Mesodermal cell (in vitro differentiated cells): Measurements from ENCODE around the gene SLC25A12.
A peak's percentile ranks its signal among the peaks of the same experiment; 100 is the strongest.

Experiments used
- H3K27ac ChIP-seq: 2 replicates; pipeline ENCODE4 v1.7.0; 2013; ENCODE audit warnings: mild to moderate bottlenecking, low read depth, low read length, moderate library complexity; ENCODE audit not compliant: severe bottlenecking
- H3K36me3 ChIP-seq: 2 replicates; pipeline ENCODE4 v1.7.1; 2013; ENCODE audit warnings: mild to moderate bottlenecking, low read length, moderate library complexity; ENCODE audit not compliant: control insufficient read depth, insufficient read depth
- H3K4me1 ChIP-seq: one replicate; pipeline ENCODE4 v1.7.1; 2013; ENCODE audit warnings: mild to moderate bottlenecking, low read length; ENCODE audit not compliant: insufficient read depth, control insufficient read depth, poor library complexity, severe bottlenecking
- H3K4me3 ChIP-seq: 2 replicates; pipeline ENCODE4 v1.7.0; 2013; ENCODE audit warnings: low read length, control low read depth, mild to moderate bottlenecking; ENCODE audit not compliant: insufficient read depth, poor library complexity, severe bottlenecking; ENCODE audit errors: extremely low read depth
- H3K9me3 ChIP-seq: 2 replicates; pipeline ENCODE4 v1.7.1; 2013; ENCODE audit warnings: mild to moderate bottlenecking, low read length, moderate library complexity; ENCODE audit not compliant: control insufficient read depth
- WGBS, 2 experiments: methylation state at CpG; one replicate each; pipeline ENCODE4 v1.1.5; 2013; ENCODE audit warnings: missing lambda C conversion rate in 2 of 2; ENCODE audit not compliant: insufficient coverage in 2 of 2; 5-methylcytosine and 5-hydroxymethylcytosine counted together

SLC25A12 gene

GRCh38 chr2:171807831-171808393 is 86.1 kb downstream of the SLC25A12 start:
- Histone ChIP-seq H3K9me3 (no peaks in the 10 kb centered on the region), H3K4me1 (peaks cover 11% of the 10 kb centered on the region), H3K27ac (no peak overlapping the region), H3K4me3 (no peak overlapping the region), H3K36me3 (no peaks in the 10 kb centered on the region)
- 56 to 67% methylated on average over 1 of the region's 5 CpGs for WGBS, 2 experiments

DNA sequence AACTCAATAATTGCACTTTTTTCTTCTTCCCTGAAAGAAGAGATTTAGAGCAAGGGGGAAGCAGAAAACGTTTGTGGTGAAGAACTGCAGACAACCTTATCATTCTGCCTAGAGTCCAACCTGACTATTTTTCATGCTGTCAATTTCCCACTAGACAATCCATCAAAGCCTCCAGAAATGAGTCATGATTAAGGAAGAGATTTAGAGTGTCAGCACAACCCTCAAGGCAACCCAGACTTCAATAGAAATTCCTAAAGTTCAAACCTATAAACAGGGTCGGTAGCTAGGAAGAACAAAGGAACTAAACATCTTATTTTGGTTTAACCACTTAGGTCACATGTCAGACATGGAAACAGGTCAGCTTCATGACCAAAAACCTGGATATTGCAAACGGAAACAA is 86.9 kb downstream of the SLC25A12 start:
- WGBS, 2 experiments: 75% methylated on average over 1 of the region's 3 CpGs; no CpG with 5 or more reads in 1 of the 2 experiments
- Histone ChIP-seq H3K4me3 (no peak overlapping the region), H3K9me3 (no peaks in the 10 kb centered on the region), H3K36me3 (no peaks in the 10 kb centered on the region), H3K27ac (peak overlapping the region; percentile 47), H3K4me1 (peaks cover 11% of the 10 kb centered on the region)

GRCh38 chr2:171804456-171804855 is 89.6 kb downstream of the SLC25A12 start:
- Histone ChIP-seq H3K4me3 (no peak overlapping the region), H3K9me3 (no peaks in the 10 kb centered on the region), H3K4me1 (peaks cover 11% of the 10 kb centered on the region), H3K27ac (no peak overlapping the region), H3K36me3 (no peaks in the 10 kb centered on the region)
- WGBS, 2 experiments: 93 to 100% methylated on average over 2 of the region's 3 CpGs

DNA sequence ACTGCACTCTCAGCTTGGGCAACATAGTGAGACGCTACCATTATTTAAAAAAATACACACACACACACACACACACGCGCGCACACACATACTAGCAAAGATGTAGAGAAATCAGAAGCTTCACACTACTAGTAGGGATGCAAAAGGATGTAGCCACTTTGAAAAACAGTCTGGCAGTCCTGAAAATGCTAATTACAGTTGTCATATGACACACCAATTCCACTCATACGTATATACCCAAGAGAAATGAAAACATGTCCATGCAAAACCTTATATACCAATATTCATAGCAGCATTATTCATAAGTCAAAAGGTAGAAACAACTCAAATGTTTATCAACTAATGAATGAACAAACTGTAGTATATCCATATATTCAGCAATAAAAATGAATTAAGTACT is 90.3 kb downstream of the SLC25A12 start:
- no peaks in the 10 kb centered on the region for H3K9me3 ChIP-seq
- WGBS, 2 experiments: 83 to 92% methylated on average over 1 to 2 of the region's 5 CpGs

DNA sequence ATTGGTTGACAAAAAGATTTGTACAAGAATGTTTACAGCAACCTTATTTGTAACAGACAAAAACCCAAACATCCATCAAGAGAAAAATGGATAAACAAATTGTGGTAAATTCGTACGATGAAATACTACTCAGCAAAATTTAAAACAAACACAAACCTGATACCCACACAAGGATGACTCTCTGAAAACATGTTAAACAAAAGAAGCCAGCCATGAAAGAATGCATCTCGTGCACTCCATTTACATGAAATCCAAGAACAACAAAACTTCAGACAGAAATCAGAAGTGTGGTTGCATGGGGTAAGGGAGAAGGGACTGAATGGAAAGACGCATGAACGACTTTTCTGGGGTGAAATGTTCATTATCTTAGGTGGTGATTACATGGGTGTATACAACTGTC is 93.4 kb downstream of the SLC25A12 start:
- Histone ChIP-seq H3K4me3 (no peak overlapping the region), H3K36me3 (no peaks in the 10 kb centered on the region), H3K4me1 (peaks cover 11% of the 10 kb centered on the region), H3K27ac (no peak overlapping the region), H3K9me3 (no peaks in the 10 kb centered on the region)
- 60 to 100% methylated on average over 1 to 2 of the region's 5 CpGs for WGBS, 2 experiments

More for the DNA sequence above, 90.3 kb downstream of the SLC25A12 start:
- no peak overlapping the region for H3K27ac ChIP-seq
- no peaks in the 10 kb centered on the region for H3K36me3 ChIP-seq
- H3K4me3 ChIP-seq: no peak overlapping the region
- peaks cover 14% of the 10 kb centered on the region for H3K4me1 ChIP-seq

- no peaks in the 10 kb centered on the region for H3K36me3 ChIP-seq
- no peaks in the 10 kb centered on the region for H3K9me3 ChIP-seq
- peak overlapping the region; percentile 60 for H3K27ac ChIP-seq
- H3K4me1 ChIP-seq: peaks cover 25% of the 10 kb centered on the region
- no peak overlapping the region for H3K4me3 ChIP-seq
- WGBS, 2 experiments: 46 to 67% methylated on average over 2 to 3 of the region's 6 CpGs
Observed at GRCh38 chr2:171798156-171798820, 95.8 kb downstream of the SLC25A12 start.

- Histone ChIP-seq H3K4me3 (no peak overlapping the region), H3K9me3 (no peaks in the 10 kb centered on the region), H3K27ac (peak overlapping the region; percentile 23), H3K36me3 (no peaks in the 10 kb centered on the region), H3K4me1 (peaks cover 25% of the 10 kb centered on the region)
- 31 to 45% methylated on average over 4 of the region's 4 CpGs for WGBS, 2 experiments
Observed at GRCh38 chr2:171794918-171795317, 99.1 kb downstream of the SLC25A12 start.

- 82% methylated on average over 2 of the region's 6 CpGs; no CpG with 5 or more reads in 1 of the 2 experiments for WGBS, 2 experiments
- Histone ChIP-seq H3K27ac (peak overlapping the region; percentile 18), H3K4me1 (peaks cover 25% of the 10 kb centered on the region)
Observed at GRCh38 chr2:171793691-171794678, 100.1 kb downstream of the SLC25A12 start.

GRCh38 chr2:171792886-171793580 is 101.0 kb downstream of the SLC25A12 start:
- Histone ChIP-seq H3K4me3 (no peak overlapping the region), H3K4me1 (peaks cover 15% of the 10 kb centered on the region), H3K27ac (peak overlapping the region; percentile 20), H3K9me3 (no peaks in the 10 kb centered on the region), H3K36me3 (no peaks in the 10 kb centered on the region)
- 28 to 43% methylated on average over 2 of the region's 4 CpGs for WGBS, 2 experiments

More at GRCh38 chr2:171793691-171794678, 100.1 kb downstream of the SLC25A12 start:
- Histone ChIP-seq H3K4me3 (no peak overlapping the region), H3K9me3 (no peaks in the 10 kb centered on the region), H3K36me3 (no peaks in the 10 kb centered on the region)

- Histone ChIP-seq H3K27ac (no peak overlapping the region), H3K4me1 (peaks cover 14% of the 10 kb centered on the region), H3K9me3 (no peaks in the 10 kb centered on the region), H3K4me3 (no peak overlapping the region), H3K36me3 (no peaks in the 10 kb centered on the region)
- WGBS, 2 experiments: 100% methylated on average over 1 of the region's 3 CpGs
Observed at GRCh38 chr2:171792157-171792556, 101.9 kb downstream of the SLC25A12 start.
